Large intestine (tissue), 3 donors: ENCODE data around the gene FHOD3. TPM values are rescaled to one million over a fixed set of nuclear protein-coding genes. Genes with fewer than 3 reads are reported as not detected.

Source experiments
- DNase-seq, 2 donors: peaks; one replicate each; pipeline versions ENCODE4 v3.0.0 to v3.0.0-alpha.2; 2013
- H3K27ac ChIP-seq: one replicate; pipeline ENCODE4 v1.5.1; 2013; ENCODE audit warnings: low read length
- H3K27me3 ChIP-seq: 2 replicates; pipeline ENCODE4 v1.6.1; 2013; ENCODE audit warnings: low read length; ENCODE audit not compliant: control insufficient read depth, insufficient read depth
- H3K36me3 ChIP-seq: 2 replicates; pipeline ENCODE4 v1.6.1; 2013; ENCODE audit warnings: low read length; ENCODE audit not compliant: control insufficient read depth, insufficient read depth
- H3K4me1 ChIP-seq: one replicate; pipeline ENCODE4 v1.6.1; 2013; ENCODE audit warnings: low read length; ENCODE audit not compliant: control insufficient read depth, insufficient read depth
- H3K4me3 ChIP-seq: one replicate; pipeline ENCODE4 v1.5.1; 2013; ENCODE audit warnings: low read length
- H3K9me3 ChIP-seq: one replicate; pipeline ENCODE4 v1.6.1; 2013; ENCODE audit warnings: mild to moderate bottlenecking, low read depth, low read length, moderate library complexity; ENCODE audit not compliant: control insufficient read depth
- WGBS: methylation state at CpG from one replicate; pipeline ENCODE4 v1.1.5; 2013; ENCODE audit warnings: low lambda C conversion rate; ENCODE audit not compliant: insufficient coverage; 5-methylcytosine and 5-hydroxymethylcytosine counted together
- polyA plus RNA-seq: library from polyadenylated mRNA; unstranded; fragments of 120-200 nt; gene quantifications from one replicate; pipeline ENCODE4 v1.2.1, GENCODE V29; 2013

The FHOD3 gene
- polyA plus RNA-seq, 1 donor = 10.5 TPM

DNA sequence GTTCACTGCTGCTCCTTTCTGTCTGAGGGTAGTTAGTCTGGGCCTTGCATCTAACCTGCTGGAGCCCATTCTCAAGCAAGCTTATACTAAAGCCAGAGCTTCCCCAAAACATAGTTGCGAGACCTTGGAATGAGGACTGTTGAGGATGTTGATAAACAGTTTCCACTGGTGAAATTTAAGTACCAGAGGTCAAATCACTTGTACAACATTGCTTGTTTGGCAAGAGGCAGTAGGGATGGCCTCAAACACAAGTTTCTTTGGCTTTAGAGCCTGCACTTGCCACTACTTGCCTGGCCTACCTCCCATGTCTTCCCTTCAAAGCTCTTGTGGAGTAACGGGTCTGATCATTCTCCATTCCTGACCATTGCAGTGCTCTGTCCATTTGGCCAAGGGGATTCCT lies 262.7 kb downstream of the FHOD3 start:
- no peaks in the 10 kb centered on the region for H3K36me3 ChIP-seq
- no peaks in the 10 kb centered on the region for H3K9me3 ChIP-seq
- peaks cover 2% of the 10 kb centered on the region for H3K27me3 ChIP-seq
- no CpG with 5 or more reads among the region's 2 CpGs for WGBS
- H3K27ac ChIP-seq = no peak overlapping the region
- no peak overlapping the region for H3K4me3 ChIP-seq
- no peak for DNase-seq
- no peaks in the 10 kb centered on the region for H3K4me1 ChIP-seq

DNA sequence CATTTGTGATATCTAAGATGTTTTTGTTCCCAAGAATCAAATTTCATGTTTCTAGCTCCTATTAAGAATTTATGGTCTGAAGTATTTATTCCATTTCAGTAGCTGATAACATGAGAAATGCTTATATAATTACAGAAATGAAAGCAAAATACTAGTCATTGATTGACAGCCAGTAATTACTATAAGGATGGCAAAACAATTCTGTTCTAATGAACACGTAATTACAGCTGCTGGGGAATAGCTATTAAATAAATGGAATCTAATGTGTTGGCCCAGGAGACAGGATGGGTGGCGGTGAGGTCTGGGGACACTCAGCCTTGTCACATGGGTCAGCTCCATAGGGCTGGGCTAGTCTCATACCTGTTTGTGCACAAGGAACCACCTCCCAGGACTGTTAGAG lies 263.5 kb downstream of the FHOD3 start:
- DNase-seq = no peak
- WGBS = no CpG with 5 or more reads among the region's 2 CpGs
- no peaks in the 10 kb centered on the region for H3K9me3 ChIP-seq
- no peaks in the 10 kb centered on the region for H3K36me3 ChIP-seq
- no peak overlapping the region for H3K27ac ChIP-seq
- no peaks in the 10 kb centered on the region for H3K4me1 ChIP-seq
- H3K4me3 ChIP-seq = no peak overlapping the region
- H3K27me3 ChIP-seq = peaks cover 2% of the 10 kb centered on the region

DNA sequence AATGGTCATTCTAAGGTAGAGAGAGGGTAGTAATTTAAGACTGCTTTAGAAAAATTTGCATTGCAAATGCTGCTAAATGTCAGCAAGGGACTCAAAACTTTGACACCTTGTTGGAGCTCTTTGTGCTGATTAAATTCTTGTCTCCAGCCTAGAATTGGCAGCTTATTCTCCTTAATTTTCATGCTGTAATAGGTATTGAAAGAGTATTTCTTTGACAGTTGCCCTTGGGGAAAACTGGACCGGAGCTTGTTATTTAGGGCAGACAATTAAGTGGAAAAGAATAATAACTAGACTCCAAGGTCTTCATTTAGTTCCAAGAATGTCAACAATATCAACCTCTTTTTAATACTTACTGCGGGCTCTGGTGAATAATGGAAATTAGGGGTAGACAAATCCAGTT lies 267.3 kb downstream of the FHOD3 start:
- H3K9me3 ChIP-seq = no peaks in the 10 kb centered on the region
- H3K27me3 ChIP-seq = peaks cover 7% of the 10 kb centered on the region
- DNase-seq = no peak
- no peak overlapping the region for H3K27ac ChIP-seq
- no peak overlapping the region for H3K4me3 ChIP-seq
- no peaks in the 10 kb centered on the region for H3K4me1 ChIP-seq
- H3K36me3 ChIP-seq = no peaks in the 10 kb centered on the region
- WGBS = no CpG with 5 or more reads among the region's 2 CpGs

DNA sequence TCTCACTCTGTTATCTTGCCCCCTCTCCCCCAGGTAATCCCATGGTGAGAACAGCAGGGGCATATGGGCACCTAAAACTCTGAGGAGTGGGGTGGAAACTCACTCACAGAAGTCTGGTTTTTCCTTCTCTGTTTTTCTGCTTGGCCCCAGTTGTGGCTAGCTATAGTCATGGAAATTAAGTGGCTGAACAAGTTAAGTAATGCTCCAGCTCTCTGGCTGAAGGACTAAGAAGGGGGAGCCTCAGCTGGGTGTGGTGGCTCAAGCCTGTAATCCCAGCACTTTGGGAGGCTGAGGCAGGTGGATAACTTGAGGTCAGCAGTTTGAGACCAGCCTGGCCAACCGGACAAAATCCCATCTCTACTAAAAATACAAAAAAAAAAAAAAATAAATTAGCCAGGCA lies 270.3 kb downstream of the FHOD3 start:
- no CpG with 5 or more reads among the region's 1 CpG for WGBS
- no peaks in the 10 kb centered on the region for H3K4me1 ChIP-seq
- peaks cover 5% of the 10 kb centered on the region for H3K27me3 ChIP-seq
- no peaks in the 10 kb centered on the region for H3K9me3 ChIP-seq
- H3K27ac ChIP-seq = no peak overlapping the region
- no peak for DNase-seq
- no peak overlapping the region for H3K4me3 ChIP-seq
- H3K36me3 ChIP-seq = no peaks in the 10 kb centered on the region

DNA sequence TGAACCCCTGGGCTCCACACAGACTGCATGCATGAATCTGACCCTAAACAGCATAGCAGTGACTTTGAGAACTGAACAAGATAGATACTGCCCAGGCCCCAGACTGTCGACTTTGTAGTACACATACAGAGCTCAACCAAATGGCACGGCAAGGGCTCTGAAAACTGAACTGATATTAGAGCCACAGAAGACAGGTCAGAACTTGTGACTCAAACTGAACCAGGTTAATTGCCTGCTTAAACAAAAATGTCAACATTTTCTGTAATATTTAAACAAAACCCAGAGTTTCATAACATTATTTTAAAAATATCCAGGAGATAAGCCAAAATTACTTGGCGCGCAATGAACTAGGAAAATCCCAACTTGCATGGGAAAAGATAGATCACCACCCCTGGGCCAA lies 271.0 kb downstream of the FHOD3 start:
- Histone ChIP-seq H3K27ac (no peak overlapping the region), H3K4me3 (no peak overlapping the region), H3K4me1 (no peaks in the 10 kb centered on the region), H3K9me3 (no peaks in the 10 kb centered on the region), H3K36me3 (no peaks in the 10 kb centered on the region), H3K27me3 (peaks cover 5% of the 10 kb centered on the region)
- WGBS = 100% methylated on average over 2 of the region's 4 CpGs
- DNase-seq = no peak

DNA sequence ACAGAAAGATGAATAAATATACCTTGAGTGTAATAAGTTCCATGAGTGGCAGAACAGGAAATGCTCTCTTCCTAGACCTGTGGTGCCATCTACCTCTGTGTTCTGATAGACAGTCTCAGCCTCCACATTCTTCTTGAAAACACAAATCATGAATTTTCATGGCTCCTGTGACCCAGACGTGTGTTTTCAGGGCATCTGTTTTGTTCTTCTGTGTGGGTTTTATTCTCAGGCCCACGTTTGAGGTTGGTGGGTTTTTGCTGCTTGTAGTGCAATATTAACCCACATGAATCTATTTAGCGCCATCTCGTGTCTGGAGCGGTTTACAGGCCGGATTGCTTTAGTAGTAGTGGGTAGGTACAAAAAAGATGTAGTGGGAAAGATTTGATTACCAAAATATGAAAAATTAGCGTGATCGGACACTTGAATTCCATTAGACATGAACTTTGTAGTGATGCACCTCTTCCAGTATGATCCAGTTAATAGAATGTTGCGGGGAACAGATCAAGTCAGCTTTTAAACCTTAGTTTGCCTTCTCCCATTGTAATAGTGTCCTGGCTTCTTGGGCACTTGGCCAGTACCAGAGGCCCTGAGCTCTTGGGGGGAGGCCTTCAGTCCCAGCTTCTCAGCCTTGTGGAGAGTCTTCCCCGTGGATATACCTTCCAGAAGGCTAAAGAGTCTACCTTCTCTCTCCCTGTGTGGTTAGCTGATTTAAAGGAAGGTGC lies 274.8 kb downstream of the FHOD3 start:
- no peak overlapping the region for H3K4me3 ChIP-seq
- WGBS = 17% methylated on average over 2 of the region's 10 CpGs
- no peaks in the 10 kb centered on the region for H3K9me3 ChIP-seq
- no peaks in the 10 kb centered on the region for H3K36me3 ChIP-seq
- no peaks in the 10 kb centered on the region for H3K4me1 ChIP-seq
- H3K27ac ChIP-seq = no peak overlapping the region
- peaks cover under 1% of the 10 kb centered on the region for H3K27me3 ChIP-seq
- peak; percentile 16 to 45 for DNase-seq

DNA sequence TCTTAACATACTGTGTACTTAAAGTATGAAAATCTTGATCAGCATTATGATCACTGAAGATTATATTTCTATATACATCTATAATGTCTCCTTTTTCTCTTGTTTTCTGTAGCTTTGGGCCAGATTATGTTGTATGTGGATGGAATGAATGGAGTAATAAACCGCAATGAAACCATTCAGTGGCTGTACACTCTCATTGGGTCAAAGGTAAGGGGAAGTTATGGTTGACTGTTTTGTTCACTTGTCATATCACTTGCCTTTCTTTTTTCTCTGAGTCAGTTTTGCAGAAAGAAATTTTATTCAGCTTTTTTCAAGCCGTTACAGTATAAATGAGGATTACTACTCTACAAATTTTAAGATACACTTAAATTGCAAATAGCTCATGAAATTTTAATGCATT lies 278.8 kb downstream of the FHOD3 start:
- H3K27me3 ChIP-seq = no peaks in the 10 kb centered on the region
- no peak overlapping the region for H3K4me3 ChIP-seq
- WGBS = 90% methylated on average over 2 of the region's 2 CpGs
- DNase-seq = no peak
- H3K9me3 ChIP-seq = no peaks in the 10 kb centered on the region
- H3K27ac ChIP-seq = no peak overlapping the region
- H3K36me3 ChIP-seq = no peaks in the 10 kb centered on the region
- H3K4me1 ChIP-seq = no peaks in the 10 kb centered on the region

DNA sequence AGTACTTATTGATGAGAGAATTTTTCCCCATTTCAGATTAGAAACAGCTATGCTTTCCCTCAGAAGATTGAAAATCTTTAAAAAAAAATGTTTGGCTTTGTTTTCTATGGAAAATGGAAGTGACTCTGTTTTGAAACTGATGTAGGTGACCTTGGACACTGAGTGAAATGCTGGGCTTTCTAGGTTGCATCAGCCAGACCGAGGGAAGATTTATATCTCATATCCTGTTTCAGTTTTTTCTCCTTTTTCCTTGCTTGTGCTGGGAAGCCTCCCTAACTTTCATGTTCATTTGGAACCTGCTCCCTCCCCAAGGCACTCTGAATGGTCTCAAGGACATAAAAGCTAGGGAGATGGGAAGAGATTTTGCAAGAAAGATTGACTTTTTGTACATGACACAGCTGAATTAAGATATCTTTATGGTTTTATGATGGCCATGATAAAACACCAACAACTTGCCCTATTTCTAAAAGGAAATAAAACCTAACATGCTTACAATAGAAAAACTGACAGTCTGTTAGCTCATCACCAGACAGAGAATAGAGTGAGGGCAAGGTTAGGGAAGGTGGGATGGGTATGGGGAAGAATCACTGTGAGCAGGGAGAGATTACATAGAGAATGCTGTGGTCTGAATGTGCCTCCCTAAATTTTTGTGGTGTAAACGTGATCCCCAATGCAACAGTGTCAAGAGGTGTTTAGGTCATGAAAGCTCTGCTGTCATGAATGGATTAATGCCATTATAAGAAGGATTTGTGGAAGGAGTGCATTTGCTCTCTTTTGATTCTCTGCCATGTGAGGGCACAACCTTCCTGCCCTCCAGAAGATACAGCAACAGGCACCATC lies 281.6 kb downstream of the FHOD3 start:
- WGBS = 25% methylated on average over 1 of the region's 2 CpGs
- Histone ChIP-seq H3K9me3 (no peaks in the 10 kb centered on the region), H3K27me3 (no peaks in the 10 kb centered on the region), H3K4me3 (no peak overlapping the region), H3K4me1 (no peaks in the 10 kb centered on the region), H3K27ac (no peak overlapping the region), H3K36me3 (no peaks in the 10 kb centered on the region)
- peak in 1 of 2 donors; percentile 40 for DNase-seq

DNA sequence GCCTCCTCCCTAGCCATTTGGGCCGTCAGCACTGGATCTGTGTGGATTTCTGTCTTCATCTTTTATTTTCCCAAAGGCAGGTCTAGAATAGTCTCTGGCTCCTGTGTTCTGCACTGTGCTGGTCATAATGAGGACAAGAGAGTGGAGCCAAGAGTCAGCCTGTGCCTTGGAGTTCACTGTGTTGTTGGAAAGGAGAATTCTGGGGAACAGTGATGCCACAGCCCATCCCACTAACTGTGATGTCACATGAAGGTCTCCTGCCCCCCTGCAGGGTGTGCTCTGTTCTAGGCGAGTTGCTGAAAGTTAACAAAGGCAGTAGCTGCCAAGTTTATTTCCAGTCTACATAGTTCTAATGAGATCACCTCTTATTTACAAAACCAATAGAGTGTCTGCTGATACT lies 282.8 kb downstream of the FHOD3 start:
- H3K4me1 ChIP-seq = no peaks in the 10 kb centered on the region
- H3K27ac ChIP-seq = no peak overlapping the region
- WGBS = no CpG with 5 or more reads among the region's 2 CpGs

DNA sequence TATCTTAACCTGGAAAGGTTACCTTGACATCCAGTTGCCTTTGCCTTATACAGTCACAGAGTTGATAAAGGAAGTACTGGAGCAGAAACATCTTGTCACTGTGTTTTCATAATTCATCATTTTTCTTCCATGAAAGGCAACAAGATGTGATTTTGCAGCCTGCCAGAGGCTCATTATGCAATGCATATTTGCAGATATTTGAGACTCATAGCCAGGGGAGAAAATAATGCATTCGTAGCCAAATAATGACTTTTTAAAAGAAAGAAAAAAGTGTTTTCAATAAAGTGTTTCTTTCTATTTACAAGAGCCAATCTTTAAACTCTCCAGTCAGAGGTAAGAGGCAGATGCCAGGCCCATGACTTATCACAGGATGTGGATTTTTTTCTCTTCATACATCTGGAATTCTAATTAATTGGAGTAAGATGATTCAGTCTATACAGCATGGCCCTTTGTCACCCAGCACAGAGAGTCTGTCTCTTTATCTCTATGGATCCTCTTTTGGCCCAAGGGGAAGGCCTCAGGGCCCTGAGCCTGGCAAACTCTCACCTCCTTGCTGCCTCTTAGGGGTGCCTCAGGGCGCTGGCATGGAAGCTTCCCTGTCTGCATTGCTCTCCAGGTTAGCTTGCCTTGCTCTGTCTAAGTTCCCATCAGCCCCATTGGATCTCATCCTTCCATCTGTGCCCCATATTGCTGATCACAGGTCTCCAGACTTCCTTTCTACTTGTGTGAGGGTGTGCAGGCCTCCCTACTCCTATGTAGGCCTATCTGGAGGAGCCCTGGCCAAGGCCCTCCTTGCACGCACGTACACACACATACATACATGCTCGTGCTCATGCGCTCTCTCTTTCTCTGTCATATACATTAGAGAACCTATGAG lies 283.6 kb downstream of the FHOD3 start:
- WGBS = no CpG with 5 or more reads among the region's 6 CpGs
- no peaks in the 10 kb centered on the region for H3K9me3 ChIP-seq
- H3K27me3 ChIP-seq = no peaks in the 10 kb centered on the region
- no peaks in the 10 kb centered on the region for H3K4me1 ChIP-seq
- H3K4me3 ChIP-seq = no peak overlapping the region
- DNase-seq = no peak
- H3K27ac ChIP-seq = no peak overlapping the region
- no peaks in the 10 kb centered on the region for H3K36me3 ChIP-seq

More for the DNA sequence above, 282.8 kb downstream of the FHOD3 start:
- Histone ChIP-seq H3K27me3 (no peaks in the 10 kb centered on the region), H3K9me3 (no peaks in the 10 kb centered on the region), H3K36me3 (no peaks in the 10 kb centered on the region), H3K4me3 (no peak overlapping the region)
- no peak for DNase-seq
